Stimulated activated CD8-positive, alpha-beta memory T cell treated with anti-CD3 and anti-CD28 coated beads, Interleukin-2, amount 100 ng/mL, for 48 hours (primary cell): ENCODE data around the gene EBF4.
"Not testable (repeated sequence)": the region's sequence is repeated elsewhere in the genome, so short reads cannot be mapped to it uniquely, and the experiment has no call there.

ENCODE experiments used
- DNase-seq, 2 donors: peaks; one replicate each; pipeline ENCODE4 v3.0.0-alpha.2; 2020; ENCODE audit warnings: low read depth in 2 of 2

EBF4 gene

DNA sequence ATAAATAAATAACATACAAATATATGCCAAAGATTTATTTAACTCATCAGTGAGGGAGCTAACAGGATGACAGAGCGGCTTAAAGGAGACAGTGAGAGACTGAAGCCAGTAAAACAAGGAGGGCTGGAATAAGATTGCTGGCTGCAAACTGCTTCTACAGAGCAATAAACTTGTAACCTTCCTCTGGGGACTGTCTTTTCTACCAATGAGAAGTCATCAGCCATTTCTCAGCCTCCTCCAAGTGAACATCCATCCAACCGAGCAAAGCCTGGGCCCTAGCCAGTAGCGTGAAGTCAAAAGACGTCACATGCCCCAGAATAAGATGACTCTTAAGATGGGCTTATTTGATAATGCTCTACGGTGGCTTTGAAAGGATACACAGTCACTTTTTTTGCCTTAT, 65.4 kb downstream of the EBF4 start:
- no peak for DNase-seq

DNA sequence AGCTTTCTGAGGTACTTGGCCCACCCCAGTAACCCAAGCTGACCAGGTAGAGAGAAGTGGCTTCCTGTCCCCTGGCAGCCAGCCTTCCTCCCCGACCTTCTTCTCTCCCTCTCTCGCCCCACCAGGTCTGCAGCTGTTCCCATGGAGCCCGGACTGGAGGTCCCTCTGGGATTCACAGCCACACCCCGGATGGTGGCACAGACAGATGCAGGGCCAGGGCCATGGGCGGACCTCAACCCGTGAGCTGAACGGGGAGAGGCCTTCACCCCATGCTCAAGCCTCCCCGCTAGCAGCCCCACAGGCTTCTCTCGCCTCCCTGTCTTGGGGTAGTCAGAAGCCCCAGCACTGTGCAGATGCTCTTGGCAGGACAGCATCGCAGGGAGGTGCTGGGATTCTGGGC, 66.6 kb downstream of the EBF4 start:
- DNase-seq = no peak

DNA sequence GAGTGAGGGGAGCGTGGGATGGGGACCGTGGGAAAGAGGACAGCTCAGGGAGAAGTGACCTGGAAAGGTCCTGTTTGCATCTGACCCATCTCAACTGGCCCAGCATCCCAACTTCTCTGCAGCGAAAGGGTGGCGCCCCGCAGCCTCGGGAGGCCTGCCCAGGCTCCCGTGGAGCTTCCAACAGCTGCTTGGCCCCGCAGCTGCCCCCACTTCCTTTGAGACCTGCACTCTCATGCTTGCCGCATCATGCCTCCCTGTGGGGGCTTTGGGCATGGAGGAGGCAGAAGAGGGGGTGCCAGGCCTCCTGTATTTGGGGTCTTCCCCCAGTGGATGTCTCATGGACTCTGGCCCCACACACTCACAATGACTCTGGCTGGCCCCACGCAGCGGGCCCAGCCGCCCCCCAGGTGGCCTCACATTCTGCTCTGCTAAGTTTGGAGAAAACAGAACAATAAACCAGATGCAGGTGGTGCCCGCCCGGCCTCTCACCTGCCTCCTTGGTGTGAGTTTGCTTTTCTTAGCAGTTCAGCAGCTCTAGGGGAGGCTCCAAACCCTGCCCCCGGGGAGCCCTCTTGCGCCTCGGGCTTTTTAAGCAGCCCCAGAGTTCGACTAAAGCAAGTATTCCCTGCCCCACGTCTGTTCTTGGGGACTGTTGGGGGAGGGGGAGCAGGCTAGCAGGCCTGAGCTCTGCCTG, 67.2 kb downstream of the EBF4 start:
- no peak for DNase-seq

DNA sequence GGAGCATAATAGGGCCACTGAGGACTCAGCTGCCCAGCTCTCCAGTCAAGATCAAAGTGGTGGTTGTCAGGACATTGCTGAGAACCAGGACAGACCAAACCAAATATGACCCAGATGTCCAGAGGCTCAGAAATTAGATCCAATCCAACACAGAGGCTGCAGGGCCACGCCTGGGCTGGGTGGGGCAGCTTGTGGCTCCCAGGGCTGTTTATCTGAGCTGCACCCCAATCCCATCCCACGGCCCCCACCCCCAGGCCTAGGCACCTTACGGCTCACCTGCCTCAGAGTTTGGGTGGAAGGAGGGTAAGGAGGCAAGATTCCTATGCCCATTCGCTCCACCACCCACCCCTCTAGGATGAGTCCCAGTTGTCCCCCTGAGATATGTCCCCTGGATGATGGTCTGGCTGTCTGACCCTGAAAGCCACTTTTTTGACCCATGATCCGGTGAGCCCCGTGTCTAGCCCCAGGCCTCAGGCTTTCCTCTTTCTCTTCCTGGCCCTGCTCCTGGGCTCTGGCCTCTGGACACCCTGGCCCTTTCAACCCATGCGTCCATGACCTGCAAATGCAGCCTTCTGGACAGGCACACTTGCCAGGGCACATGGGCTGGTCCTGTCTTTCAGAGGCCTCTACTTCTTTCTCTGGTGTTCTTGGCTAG, 67.8 kb downstream of the EBF4 start:
- no peak for DNase-seq

DNA sequence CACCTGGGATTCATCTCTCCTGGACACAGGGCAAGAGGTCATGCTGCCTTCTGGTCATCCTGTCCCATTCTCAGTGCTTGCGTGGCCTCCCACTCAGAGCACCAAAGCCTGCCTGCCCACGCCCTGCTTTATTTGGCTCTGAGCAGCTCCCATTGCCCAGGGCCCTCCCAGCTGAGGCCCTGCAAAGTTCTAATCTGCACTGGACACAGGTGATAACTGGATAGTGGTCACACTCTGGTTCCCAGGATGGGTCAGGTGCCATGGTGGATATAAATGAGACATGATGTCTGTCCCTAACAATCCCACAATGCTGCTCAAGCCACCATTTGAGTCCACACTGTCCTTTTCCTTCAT, 68.3 kb downstream of the EBF4 start:
- no peak for DNase-seq

DNA sequence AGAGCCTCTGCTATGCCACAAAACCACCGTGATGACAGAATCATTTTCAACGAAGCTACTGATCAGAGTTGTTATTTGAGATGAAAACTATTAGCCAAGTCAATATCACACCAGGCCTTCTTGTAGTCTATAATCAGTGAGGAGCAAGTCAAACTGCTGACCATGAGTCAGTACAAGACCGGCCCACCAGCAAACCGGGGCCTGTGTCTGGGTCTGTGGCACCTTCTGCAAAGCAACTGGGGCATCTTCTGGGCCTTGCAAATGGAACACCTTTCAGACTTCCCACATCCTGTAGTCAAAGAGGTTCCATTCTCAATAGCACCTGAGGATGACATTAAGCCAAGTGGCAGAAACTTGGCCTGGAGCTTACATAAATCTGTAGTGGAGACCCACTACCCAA, 69.3 kb downstream of the EBF4 start:
- DNase-seq = no peak

DNA sequence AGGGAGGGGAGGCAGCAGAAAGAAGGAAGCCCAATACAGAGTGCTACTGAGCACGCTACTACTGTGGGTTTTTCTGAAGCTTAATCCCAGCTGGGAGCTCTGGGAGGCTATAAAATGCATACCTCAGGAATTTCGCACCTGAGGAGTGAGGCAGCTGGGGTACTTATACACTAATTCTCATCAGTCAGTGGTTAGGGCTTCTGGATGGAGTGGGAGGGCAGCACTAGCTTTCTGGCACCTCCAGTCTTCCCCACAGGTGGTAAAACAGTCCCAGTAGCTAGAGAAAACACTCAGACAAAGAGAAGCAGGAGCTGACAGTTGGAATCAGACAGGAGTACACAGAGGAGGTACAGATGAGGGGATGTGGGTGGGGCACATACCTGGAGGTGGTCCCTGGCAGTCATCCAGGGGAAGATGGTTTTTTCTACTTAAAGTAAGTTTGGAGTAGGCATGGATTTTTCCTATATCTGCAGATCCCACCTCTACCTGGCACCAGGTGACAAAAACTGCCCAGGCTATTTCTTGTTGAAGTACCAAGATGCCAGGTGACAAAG, 70.1 kb downstream of the EBF4 start:
- DNase-seq = no peak

DNA sequence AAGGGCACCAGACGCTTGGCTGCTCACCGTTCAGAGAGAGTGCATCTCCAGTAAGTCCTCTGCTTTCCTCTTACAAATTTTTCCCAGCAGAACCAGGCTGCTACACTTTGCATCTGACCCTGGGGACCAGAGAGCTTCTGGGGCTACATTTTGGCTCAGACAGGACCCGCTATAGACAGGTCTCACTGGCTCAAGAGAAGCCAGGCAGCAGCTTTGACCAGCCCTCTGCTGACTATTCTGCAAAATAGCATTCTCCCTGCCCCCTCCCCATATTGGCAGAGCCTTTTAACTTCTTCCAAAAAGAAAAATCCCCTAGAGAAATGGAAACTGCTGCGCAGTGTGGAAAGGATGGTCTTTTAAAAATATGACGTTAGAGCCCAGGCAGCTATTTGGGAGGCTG, 70.6 kb downstream of the EBF4 start:
- no peak for DNase-seq

DNA sequence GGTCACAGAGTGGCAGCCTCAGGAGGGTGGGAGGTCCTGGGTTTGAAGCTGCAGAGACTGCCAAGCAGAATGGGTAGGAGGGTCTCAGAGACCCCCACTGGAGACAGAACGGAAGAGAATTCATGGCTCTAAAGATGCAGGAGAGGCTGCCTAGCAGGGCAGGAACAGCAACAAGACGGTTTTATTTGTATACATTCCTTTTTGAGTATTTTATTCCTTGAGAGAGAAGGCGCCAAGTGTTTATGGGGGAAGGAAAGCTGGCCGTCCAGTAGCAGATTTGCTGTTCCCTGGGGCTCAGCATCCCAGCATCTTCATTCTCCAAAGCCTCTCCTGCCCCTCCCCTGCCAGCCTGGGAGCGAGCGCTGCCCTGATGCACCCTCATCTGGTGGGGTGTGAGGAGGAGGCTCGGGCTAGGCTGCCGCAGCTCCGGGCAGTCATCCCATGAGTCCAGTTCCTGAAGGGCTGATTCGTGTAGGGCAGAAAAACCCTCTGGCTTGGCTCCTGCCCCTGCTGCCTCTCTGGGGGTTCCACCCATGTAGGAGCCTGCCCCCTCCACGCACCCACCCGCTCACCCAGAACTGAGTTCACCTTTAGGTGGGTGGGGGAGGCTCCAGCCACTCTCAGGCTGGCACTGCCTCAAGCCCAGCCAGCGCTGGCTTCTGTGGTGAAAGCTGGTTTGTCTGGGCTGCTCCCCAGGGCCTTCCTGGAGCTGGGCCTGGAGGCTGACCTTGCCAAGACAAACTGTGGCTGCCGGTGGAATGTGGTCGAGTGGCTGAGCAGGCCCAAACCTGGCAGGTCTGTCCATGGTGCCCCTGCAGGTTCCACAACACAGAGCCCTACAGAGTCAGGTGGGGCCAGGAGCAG, 75.4 kb downstream of the EBF4 start:
- no peak for DNase-seq

DNA sequence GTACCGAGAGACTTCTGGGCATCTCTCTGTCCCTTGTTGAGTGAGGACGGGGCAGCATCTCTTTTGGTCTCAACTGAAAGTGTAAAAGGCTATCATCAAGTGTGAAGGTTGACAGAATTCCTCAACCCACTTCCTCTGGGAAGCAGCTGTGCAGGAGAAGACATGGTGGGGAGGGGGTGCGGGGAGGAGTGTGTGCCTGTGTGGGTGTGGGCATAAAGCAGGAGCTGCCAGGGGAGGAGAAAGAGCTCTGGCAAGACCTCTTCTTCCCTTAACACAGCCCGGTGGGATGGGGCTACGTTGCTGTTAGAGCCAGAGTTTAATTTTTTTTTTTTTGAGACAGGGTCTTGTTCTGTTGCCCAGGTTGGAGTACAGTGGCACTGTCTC, 76.0 kb downstream of the EBF4 start:
- no peak for DNase-seq

DNA sequence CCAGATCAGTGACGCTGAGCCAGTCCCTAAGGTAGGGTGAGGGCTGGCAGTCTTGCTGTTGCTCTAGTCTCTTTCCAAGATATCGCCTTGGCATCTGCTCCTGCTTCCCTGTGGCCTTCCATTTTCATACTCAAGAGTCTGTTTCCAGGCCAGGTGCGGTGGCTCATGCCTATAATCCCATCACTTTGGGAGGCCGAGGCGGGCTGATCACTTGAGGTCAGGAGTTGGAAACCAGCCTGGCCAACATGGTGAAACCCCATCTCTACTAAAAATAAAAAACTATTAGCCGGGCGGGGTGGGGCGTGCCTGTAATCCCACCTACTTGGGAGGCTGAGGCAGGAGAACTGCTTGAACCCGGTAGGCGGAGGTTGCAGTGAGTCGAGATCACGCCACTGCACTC, 77.5 kb downstream of the EBF4 start:
- not testable (repeated sequence) for DNase-seq

DNA sequence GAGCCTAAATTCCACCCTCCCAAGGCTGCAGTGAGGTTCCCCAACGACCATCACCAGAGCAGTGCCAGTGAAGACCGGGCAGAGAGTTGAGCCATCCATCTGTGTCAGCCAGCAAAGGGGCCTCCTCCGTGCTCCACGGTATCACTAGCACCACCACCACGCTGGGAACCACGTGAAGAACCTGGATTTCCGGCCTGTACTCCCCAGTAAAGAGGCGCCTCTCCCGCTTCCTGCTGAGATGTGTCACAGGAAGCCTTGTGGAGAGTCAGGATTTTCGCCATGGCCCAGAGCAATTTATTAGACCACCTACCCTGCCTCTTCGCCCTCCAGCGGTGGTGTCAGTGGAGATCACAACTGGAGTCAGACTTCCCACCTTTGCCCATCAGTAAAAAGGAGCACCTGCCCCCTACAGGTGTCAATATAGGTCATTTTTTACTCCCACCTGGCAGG, 79.1 kb downstream of the EBF4 start:
- DNase-seq = no peak

DNA sequence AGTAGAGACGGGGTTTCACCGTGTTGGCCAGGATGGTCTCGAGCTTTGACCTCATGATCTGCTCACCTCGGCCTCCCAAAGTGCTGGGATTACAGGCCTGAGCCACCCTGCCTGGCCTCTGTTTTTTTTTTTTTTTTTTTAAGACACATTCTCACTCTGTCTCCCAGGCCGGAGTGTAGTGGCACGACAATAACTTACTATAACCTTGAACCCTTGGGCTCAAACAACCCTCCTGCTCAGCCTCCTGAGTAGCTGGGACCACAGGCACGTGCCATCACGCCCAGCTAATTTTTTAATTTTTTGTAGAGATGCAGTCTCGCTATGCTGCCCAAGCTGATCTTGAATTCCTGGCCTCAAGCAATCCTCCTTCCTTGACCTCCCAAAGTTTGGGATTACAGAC, 81.2 kb downstream of the EBF4 start:
- no peak for DNase-seq

DNA sequence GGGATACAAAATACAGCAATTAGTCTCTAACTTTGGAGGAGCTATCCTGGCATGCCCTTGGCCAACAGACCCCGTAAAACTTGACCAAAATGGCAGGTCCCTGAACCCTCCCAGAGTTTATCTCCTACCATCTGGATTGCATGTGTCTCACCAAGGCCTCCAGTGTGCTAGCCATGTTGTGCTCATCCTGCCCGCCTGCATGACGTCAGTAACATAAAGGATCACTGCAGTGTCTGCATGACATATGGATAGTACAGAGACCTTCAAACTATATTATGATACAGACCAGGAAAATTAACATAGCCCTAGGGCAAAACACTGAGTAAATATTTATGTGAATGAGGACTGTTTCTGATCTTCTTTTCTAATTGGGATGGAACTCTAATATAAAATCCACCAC, 82.6 kb downstream of the EBF4 start:
- DNase-seq = no peak

DNA sequence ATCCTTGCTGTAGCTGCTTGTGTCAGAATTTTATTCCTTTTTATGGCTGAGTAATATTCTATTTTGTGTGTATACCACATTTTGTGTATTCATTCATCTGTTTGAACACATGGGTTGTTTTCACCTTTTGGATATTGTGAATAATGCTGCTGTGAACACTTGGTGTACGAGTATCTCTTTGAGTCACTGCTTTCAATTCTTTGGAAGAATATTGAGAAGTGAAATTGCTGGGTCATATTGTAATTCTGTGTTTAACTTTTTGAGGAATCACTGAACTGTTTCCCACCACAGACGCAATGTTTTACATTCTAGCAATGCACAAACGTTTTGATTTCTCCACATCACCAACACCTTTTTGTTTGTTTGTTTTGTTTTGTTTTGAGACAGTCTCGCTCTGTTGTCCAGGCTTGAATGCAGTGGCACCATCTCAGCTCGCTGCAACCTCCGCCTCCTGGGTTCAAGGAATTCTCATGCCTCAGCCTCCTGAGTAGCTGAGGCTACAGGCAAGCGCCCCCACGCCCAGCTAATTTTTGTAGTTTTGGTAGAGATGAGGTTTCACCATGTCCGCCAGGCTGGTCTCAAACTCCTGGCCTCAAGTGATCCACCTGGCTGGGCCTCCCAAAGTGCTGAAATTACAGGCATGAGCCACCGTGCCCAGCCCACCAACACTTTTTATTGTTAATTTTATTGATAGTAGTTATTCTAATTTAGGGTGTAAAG, 86.2 kb downstream of the EBF4 start:
- no peak for DNase-seq

DNA sequence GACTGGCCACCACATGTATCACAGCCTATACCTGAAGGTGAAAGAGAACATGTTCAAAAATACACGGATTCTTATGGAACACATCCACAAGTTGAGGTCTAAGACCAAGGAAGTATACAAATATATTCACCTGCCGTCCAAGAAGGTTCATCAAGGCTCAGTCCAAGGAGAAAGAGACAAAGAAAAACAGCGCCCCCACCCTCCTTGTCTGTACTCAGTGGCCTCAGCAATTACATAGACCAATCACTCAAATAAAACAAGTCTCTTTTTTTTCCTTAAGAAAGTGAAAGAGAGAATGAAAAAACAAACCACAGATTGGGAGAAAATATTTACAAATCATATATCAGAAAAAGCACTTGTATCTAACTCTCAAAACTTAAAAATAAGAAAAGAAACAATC, 88.4 kb downstream of the EBF4 start:
- DNase-seq = no peak

DNA sequence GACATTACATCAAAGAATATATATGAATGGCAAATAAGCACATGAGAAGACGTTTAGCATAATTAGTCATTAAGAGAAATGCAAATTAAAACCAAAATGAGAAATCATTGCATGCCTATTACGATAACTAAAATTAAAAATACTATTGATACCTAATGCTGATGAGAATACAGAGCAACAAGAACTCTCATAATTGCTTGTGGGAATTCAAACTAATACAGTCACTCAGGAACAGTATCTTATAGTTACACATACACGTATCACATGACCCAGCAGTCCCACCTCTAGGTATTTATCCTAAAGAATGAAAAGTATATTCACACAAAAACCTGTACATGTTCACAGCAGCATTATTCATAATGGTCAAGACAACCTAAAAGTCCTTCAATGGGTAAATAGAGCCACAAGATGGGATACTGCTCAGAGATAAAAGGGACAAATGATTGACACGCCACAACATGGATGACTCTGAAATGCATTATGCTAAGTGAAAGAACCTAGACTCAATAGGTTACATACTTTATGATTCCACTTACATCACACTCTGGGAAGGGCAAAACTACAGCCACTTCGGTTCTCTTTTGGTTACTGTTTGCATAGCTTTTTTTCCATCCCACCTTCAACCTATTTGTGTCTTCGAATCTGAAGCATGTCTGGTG, 91.5 kb downstream of the EBF4 start:
- no peak for DNase-seq

DNA sequence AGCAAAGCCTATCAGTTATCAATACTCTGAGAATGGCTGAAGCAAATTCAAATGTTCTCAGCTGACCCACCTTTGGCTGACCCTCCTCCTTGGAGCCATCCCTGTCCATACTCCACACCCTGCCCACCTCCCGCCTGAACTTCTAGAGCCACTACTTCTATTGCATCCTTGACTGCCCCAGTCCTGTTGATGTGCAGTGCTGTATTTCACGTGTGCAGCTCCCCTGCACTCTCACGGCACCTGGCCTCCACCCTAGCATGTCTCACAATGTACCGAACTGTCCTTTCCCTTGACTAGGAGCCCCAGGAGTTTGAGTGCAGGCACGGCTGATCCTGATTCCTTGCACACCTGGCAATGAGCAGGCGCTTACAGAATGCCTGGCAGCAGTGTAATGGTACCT, 100.9 kb downstream of the EBF4 start:
- DNase-seq = no peak

DNA sequence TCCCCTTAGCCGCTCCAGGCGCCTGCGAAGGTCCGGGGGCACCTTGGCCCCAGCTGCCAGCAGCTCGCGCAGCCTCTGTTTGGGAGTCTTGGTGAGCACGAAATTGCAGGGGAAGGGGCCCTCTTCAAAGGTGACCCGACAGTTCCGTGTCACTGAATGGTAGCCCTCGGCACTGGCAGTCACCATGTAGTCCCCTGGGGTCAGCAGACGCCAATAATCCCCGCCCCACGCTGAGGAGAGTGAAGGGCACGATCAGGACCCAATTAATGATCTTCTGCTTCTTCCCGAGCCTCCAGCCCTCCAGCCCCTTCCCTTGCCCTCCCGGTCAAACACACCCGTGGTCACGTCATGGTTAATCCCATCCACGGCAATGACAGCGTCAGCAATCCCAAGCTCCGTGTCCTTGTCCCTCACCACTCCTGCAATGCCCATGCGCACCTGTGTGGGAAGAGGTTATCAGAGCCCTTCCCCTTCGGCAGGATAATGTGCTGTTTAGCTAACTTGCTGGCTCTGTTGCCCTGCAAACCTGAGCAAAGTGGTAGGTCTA, 101.7 kb downstream of the EBF4 start:
- no peak for DNase-seq

DNA sequence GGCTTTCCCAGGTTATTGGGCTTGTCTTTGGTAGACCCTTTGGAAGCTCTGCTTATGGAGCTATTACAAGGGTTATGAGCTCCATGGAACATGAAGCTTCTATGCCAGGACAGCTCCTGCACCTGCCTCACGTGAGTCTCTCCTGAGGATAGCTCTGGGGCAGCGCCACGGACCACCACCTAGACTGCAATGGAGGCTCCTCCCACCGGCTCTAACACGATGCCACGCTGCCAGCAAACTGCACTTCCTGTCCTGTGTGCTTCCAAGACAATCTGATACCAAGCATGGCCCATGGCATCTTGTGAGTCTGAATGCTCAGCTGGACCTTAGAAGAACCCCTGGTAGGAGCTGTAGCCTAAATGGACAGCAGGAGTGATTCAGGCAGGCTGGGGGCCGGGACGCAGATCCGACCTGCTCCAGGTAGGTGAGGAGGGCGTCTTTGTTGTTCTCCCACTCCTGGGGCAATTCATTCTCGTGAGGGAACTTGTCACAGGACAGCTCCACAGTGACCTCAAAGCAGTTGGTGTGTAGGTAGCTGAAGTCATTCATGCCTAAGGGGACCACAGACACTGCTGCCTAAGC, 102.4 kb downstream of the EBF4 start:
- no peak for DNase-seq

DNA sequence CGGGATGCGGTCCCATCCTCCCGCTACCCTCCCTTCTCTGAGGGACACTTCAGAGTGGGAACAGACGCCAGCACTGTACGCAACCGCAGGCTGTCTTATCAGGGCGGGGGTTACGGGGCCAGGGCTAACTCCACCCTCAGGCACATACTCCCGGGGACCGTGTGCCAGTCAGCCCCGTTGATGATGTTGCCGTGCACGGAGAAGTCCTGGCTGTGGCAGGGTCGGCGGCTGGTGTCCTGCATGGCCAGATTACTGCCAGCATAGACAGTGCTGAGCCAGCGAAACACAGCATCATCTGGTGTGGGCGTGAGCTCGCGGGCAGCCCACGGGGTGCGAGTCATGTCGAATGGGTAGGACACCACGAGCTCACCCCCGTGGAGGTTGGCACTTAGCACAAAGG, 102.9 kb downstream of the EBF4 start:
- DNase-seq = no peak
